ENCODE results near the gene TBC1D2.
"Not testable (repeated sequence)": the region's sequence is repeated elsewhere in the genome, so short reads cannot be mapped to it uniquely, and the experiment has no call there.

The TBC1D2 gene

GRCh38 chr9:98275159-98275558 is 19.7 kb upstream of the TBC1D2 start:
- DNase-seq, result no peak

GRCh38 chr9:98272083-98272482 is 16.6 kb upstream of the TBC1D2 start:
- DNase-seq, result no peak

- no peak for DNase-seq
Observed at GRCh38 chr9:98271479-98271878, 16.0 kb upstream of the TBC1D2 start.

- DNase-seq, result not testable (repeated sequence)
Observed at GRCh38 chr9:98270284-98270683, 14.8 kb upstream of the TBC1D2 start.

GRCh38 chr9:98269652-98270051 is 14.2 kb upstream of the TBC1D2 start:
- not testable (repeated sequence) for DNase-seq

GRCh38 chr9:98267556-98267955 is 12.1 kb upstream of the TBC1D2 start:
- DNase-seq, result not testable (repeated sequence)

GRCh38 chr9:98264516-98264915 is 9.1 kb upstream of the TBC1D2 start:
- no peak for DNase-seq

- DNase-seq, result peak in 52 of 58 donors; percentile 13 to 86 (median 56)
Observed at GRCh38 chr9:98263482-98264357, 8.3 kb upstream of the TBC1D2 start.

GRCh38 chr9:98263080-98263479 is 7.6 kb upstream of the TBC1D2 start:
- DNase-seq, result no peak

- no peak for DNase-seq
Observed at GRCh38 chr9:98262056-98262455, 6.6 kb upstream of the TBC1D2 start.

- no peak for DNase-seq
Observed at GRCh38 chr9:98260635-98261034, 5.2 kb upstream of the TBC1D2 start.

GRCh38 chr9:98259791-98260190 is 4.3 kb upstream of the TBC1D2 start:
- no peak for DNase-seq

- DNase-seq, result peak in 1 of 58 donors; percentile 3
Observed at GRCh38 chr9:98256756-98257155, 1.3 kb upstream of the TBC1D2 start.

GRCh38 chr9:98255061-98255577 is 330 bp downstream of the TBC1D2 start:
- peak in 6 of 58 donors; percentile 34 to 50 (median 46) for DNase-seq

- DNase-seq, result no peak
Observed at GRCh38 chr9:98254228-98255060, 1.0 kb downstream of the TBC1D2 start.

GRCh38 chr9:98253565-98253964 is 1.9 kb downstream of the TBC1D2 start:
- no peak for DNase-seq

GRCh38 chr9:98251551-98251950 is 3.9 kb downstream of the TBC1D2 start:
- DNase-seq, result no peak

- no peak for DNase-seq
Observed at GRCh38 chr9:98249771-98250170, 5.7 kb downstream of the TBC1D2 start.

- peak in 1 of 58 donors; percentile 9 for DNase-seq
Observed at GRCh38 chr9:98248737-98249474, 6.5 kb downstream of the TBC1D2 start.

- no peak for DNase-seq
Observed at GRCh38 chr9:98247831-98248657, 7.4 kb downstream of the TBC1D2 start.

Data from anterior cingulate cortex (tissue), 58 donors.